ENCODE results near the gene NSG2.

NSG2 gene

GRCh38 chr5:174149989-174150388 lies 104.5 kb downstream of the NSG2 start:
- DNase-seq (ENCODE audit: low read depth in 2 of 2) = no peak

- no peak for DNase-seq (ENCODE audit: low read depth in 2 of 2)
Observed at GRCh38 chr5:174151599-174152181, 106.2 kb downstream of the NSG2 start.

GRCh38 chr5:174154559-174154958 lies 109.1 kb downstream of the NSG2 start:
- no peak for DNase-seq (ENCODE audit: low read depth in 2 of 2)

GRCh38 chr5:174155281-174155680 lies 109.8 kb downstream of the NSG2 start:
- DNase-seq (ENCODE audit: low read depth in 2 of 2) = no peak

GRCh38 chr5:174155706-174156105 lies 110.2 kb downstream of the NSG2 start:
- no peak for DNase-seq (ENCODE audit: low read depth in 2 of 2)

GRCh38 chr5:174157048-174157447 lies 111.5 kb downstream of the NSG2 start:
- DNase-seq (ENCODE audit: low read depth in 2 of 2) = no peak
